Measurements from ENCODE around the gene SPOCK1. TPM values are rescaled to one million over a fixed set of nuclear protein-coding genes. Genes with fewer than 3 reads are reported as not detected.
A peak's percentile ranks its signal among the peaks of the same experiment; 100 is the strongest.

The SPOCK1 gene
- total and polyA plus RNA-seq, 2 experiments from 2014 or later: 268 to 471 TPM

GRCh38 chr5:137304226-137304874 is 194.8 kb downstream of the SPOCK1 start:
- H3K36me3 ChIP-seq (ENCODE audit: low read depth): no peaks in the 10 kb centered on the region
- H3K79me2 ChIP-seq (ENCODE audit: insufficient read depth): peaks cover 58% of the 10 kb centered on the region
- no peak overlapping the region for H2AFZ ChIP-seq
- no peak overlapping the region for H3K27ac ChIP-seq
- peaks cover 8% of the 10 kb centered on the region for H3F3A ChIP-seq (ENCODE audit: insufficient read depth)
- H3K4me3 ChIP-seq: no peak overlapping the region
- in situ Hi-C loops (cut with MboI): loop anchor here (25.0 kb wide), 1 partner anchor 492 kb away; no protein-coding TSS in a partner anchor
- H3K4me2 ChIP-seq (ENCODE audit: unreplicated experiment): no peak overlapping the region
- no peaks in the 10 kb centered on the region for H3K9me2 ChIP-seq (ENCODE audit: insufficient read depth)
- DNase-seq: no peak
- no peaks in the 10 kb centered on the region for H3K27me3 ChIP-seq (replicated peaks; ENCODE audit: insufficient read depth)
- H3K9ac ChIP-seq: no peak overlapping the region
- no peaks in the 10 kb centered on the region for H3K9me3 ChIP-seq (ENCODE audit: low read depth)
- 93 to 96% methylated on average over 4 of the region's 4 CpGs for WGBS, 2 experiments (ENCODE audit: low coverage in 1 of 2, low lambda C conversion rate in 2 of 2, missing lambda C conversion rate in 2 of 2)
- no peak for TF ChIP-seq EZH2phosphoT487 (IDR thresholded peaks at IDR 0.05; ENCODE audit: insufficient read depth, low read depth)
- TF ChIP-seq EZH2 (IDR thresholded peaks at IDR 0.05; ENCODE audit: insufficient read depth, poor library complexity, severe bottlenecking): no peak
- no peaks in the 10 kb centered on the region for H4K20me1 ChIP-seq (ENCODE audit: insufficient read depth)
- peaks cover 34% of the 10 kb centered on the region for H3K4me1 ChIP-seq (ENCODE audit: insufficient read depth)

GRCh38 chr5:137303509-137303908 is 195.6 kb downstream of the SPOCK1 start:
- Histone ChIP-seq H3K79me2 (ENCODE audit: insufficient read depth) (peaks cover 57% of the 10 kb centered on the region), H3K36me3 (ENCODE audit: low read depth) (no peaks in the 10 kb centered on the region), H3K9ac (no peak overlapping the region), H3K9me2 (ENCODE audit: insufficient read depth) (no peaks in the 10 kb centered on the region), H3K4me3 (no peak overlapping the region), H3K27me3 (replicated peaks; ENCODE audit: insufficient read depth) (no peaks in the 10 kb centered on the region), H3K4me1 (ENCODE audit: insufficient read depth) (peaks cover 27% of the 10 kb centered on the region), H3K9me3 (ENCODE audit: low read depth) (no peaks in the 10 kb centered on the region), H3K27ac (no peak overlapping the region), H2AFZ (no peak overlapping the region), H4K20me1 (ENCODE audit: insufficient read depth) (no peaks in the 10 kb centered on the region), H3K4me2 (ENCODE audit: unreplicated experiment) (no peak overlapping the region), H3F3A (ENCODE audit: insufficient read depth) (peaks cover 8% of the 10 kb centered on the region)
- no peak for TF ChIP-seq EZH2 (IDR thresholded peaks at IDR 0.05; ENCODE audit: insufficient read depth, poor library complexity, severe bottlenecking)
- TF ChIP-seq EZH2phosphoT487 (IDR thresholded peaks at IDR 0.05; ENCODE audit: insufficient read depth, low read depth): no peak
- 96 to 98% methylated on average over 5 of the region's 5 CpGs for WGBS, 2 experiments (ENCODE audit: low coverage in 1 of 2, low lambda C conversion rate in 2 of 2, missing lambda C conversion rate in 2 of 2)
- in situ Hi-C loops (cut with MboI): loop anchor here (25.0 kb wide), 1 partner anchor 491 kb away; no protein-coding TSS in a partner anchor
- no peak for DNase-seq

- Histone ChIP-seq H3K27ac (peak overlapping the region; percentile 64), H4K20me1 (ENCODE audit: insufficient read depth) (no peaks in the 10 kb centered on the region), H3K4me1 (ENCODE audit: insufficient read depth) (peaks cover 25% of the 10 kb centered on the region), H3K36me3 (ENCODE audit: low read depth) (no peaks in the 10 kb centered on the region), H3K4me3 (peak overlapping the region; percentile 46), H3K9ac (peak overlapping the region; percentile 47), H3K79me2 (ENCODE audit: insufficient read depth) (peaks cover 59% of the 10 kb centered on the region), H3K9me2 (ENCODE audit: insufficient read depth) (no peaks in the 10 kb centered on the region), H3K4me2 (ENCODE audit: unreplicated experiment) (peak overlapping the region; percentile 69), H3F3A (ENCODE audit: insufficient read depth) (peaks cover 8% of the 10 kb centered on the region), H3K9me3 (ENCODE audit: low read depth) (no peaks in the 10 kb centered on the region), H3K27me3 (replicated peaks; ENCODE audit: insufficient read depth) (no peaks in the 10 kb centered on the region), H2AFZ (peak overlapping the region; percentile 31; the same call in 1 of the 2 replicates)
- WGBS, 2 experiments (ENCODE audit: low coverage in 1 of 2, low lambda C conversion rate in 2 of 2, missing lambda C conversion rate in 2 of 2): 14 to 21% methylated on average over 4 of the region's 4 CpGs
- in situ Hi-C loops (cut with MboI): loop anchor here (25.0 kb wide), 1 partner anchor 488 kb away; no protein-coding TSS in a partner anchor
- peak; percentile 90 for DNase-seq
- TF ChIP-seq EZH2 (IDR thresholded peaks at IDR 0.05; ENCODE audit: insufficient read depth, poor library complexity, severe bottlenecking) (no peak), EZH2phosphoT487 (IDR thresholded peaks at IDR 0.05; ENCODE audit: insufficient read depth, low read depth) (no peak)
Measured at GRCh38 chr5:137300411-137301240, 198.5 kb downstream of the SPOCK1 start.

- H3K4me2 ChIP-seq (ENCODE audit: unreplicated experiment): no peak overlapping the region
- TF ChIP-seq EZH2phosphoT487 (IDR thresholded peaks at IDR 0.05; ENCODE audit: insufficient read depth, low read depth) (no peak), EZH2 (IDR thresholded peaks at IDR 0.05; ENCODE audit: insufficient read depth, poor library complexity, severe bottlenecking) (no peak)
- no peak for DNase-seq
- in situ Hi-C loops (cut with MboI): no loop called here
- H2AFZ ChIP-seq: no peak overlapping the region
- H3K27me3 ChIP-seq (replicated peaks; ENCODE audit: insufficient read depth): no peaks in the 10 kb centered on the region
- H3K4me1 ChIP-seq (ENCODE audit: insufficient read depth): peaks cover 24% of the 10 kb centered on the region
- H3K9me3 ChIP-seq (ENCODE audit: low read depth): no peaks in the 10 kb centered on the region
- no peak overlapping the region for H3K27ac ChIP-seq
- H4K20me1 ChIP-seq (ENCODE audit: insufficient read depth): no peaks in the 10 kb centered on the region
- 90 to 91% methylated on average over 12 of the region's 12 CpGs for WGBS, 2 experiments (ENCODE audit: low coverage in 1 of 2, low lambda C conversion rate in 2 of 2, missing lambda C conversion rate in 2 of 2)
- no peak overlapping the region for H3K9ac ChIP-seq
- peaks cover 8% of the 10 kb centered on the region for H3F3A ChIP-seq (ENCODE audit: insufficient read depth)
- H3K9me2 ChIP-seq (ENCODE audit: insufficient read depth): no peaks in the 10 kb centered on the region
- H3K4me3 ChIP-seq: no peak overlapping the region
- H3K79me2 ChIP-seq (ENCODE audit: insufficient read depth): peaks cover 70% of the 10 kb centered on the region
- no peaks in the 10 kb centered on the region for H3K36me3 ChIP-seq (ENCODE audit: low read depth)
Measured at GRCh38 chr5:137296213-137296781, 202.8 kb downstream of the SPOCK1 start.
